ENCODE results near the gene PRDM12.

Gene PRDM12

GRCh38 chr9:130665029-130665430 is 636 bp downstream of the PRDM12 start:
- no peak overlapping the region for H3K4me3 ChIP-seq (ENCODE audit: low read depth, low read length)
- no peak for TF ChIP-seq CTCF (IDR thresholded peaks at IDR 0.05; ENCODE audit: low read depth, low read length, missing control alignments)
- DNase-seq (ENCODE audit: low read depth): no peak

- no peak for DNase-seq (ENCODE audit: low read depth)
- no peak for TF ChIP-seq CTCF (IDR thresholded peaks at IDR 0.05; ENCODE audit: low read depth, low read length, missing control alignments)
- H3K4me3 ChIP-seq (ENCODE audit: low read depth, low read length): no peak overlapping the region
Measured at GRCh38 chr9:130665431-130666392, 1.3 kb downstream of the PRDM12 start.

- no peak for DNase-seq (ENCODE audit: low read depth)
- no peak overlapping the region for H3K4me3 ChIP-seq (ENCODE audit: low read depth, low read length)
- no peak for TF ChIP-seq CTCF (IDR thresholded peaks at IDR 0.05; ENCODE audit: low read depth, low read length, missing control alignments)
Measured at GRCh38 chr9:130666393-130667119, 2.2 kb downstream of the PRDM12 start.

GRCh38 chr9:130667120-130667435 is 2.7 kb downstream of the PRDM12 start:
- no peak for DNase-seq (ENCODE audit: low read depth)
- TF ChIP-seq CTCF (IDR thresholded peaks at IDR 0.05; ENCODE audit: low read depth, low read length, missing control alignments): no peak
- no peak overlapping the region for H3K4me3 ChIP-seq (ENCODE audit: low read depth, low read length)

- no peak overlapping the region for H3K4me3 ChIP-seq (ENCODE audit: low read depth, low read length)
- no peak for TF ChIP-seq CTCF (IDR thresholded peaks at IDR 0.05; ENCODE audit: low read depth, low read length, missing control alignments)
- no peak for DNase-seq (ENCODE audit: low read depth)
Measured at GRCh38 chr9:130668196-130668595, 3.8 kb downstream of the PRDM12 start.

GRCh38 chr9:130668659-130669058 is 4.3 kb downstream of the PRDM12 start:
- no peak overlapping the region for H3K4me3 ChIP-seq (ENCODE audit: low read depth, low read length)
- no peak for DNase-seq (ENCODE audit: low read depth)
- no peak for TF ChIP-seq CTCF (IDR thresholded peaks at IDR 0.05; ENCODE audit: low read depth, low read length, missing control alignments)
